ENCODE measurements around the gene ZNF280B.

DNA sequence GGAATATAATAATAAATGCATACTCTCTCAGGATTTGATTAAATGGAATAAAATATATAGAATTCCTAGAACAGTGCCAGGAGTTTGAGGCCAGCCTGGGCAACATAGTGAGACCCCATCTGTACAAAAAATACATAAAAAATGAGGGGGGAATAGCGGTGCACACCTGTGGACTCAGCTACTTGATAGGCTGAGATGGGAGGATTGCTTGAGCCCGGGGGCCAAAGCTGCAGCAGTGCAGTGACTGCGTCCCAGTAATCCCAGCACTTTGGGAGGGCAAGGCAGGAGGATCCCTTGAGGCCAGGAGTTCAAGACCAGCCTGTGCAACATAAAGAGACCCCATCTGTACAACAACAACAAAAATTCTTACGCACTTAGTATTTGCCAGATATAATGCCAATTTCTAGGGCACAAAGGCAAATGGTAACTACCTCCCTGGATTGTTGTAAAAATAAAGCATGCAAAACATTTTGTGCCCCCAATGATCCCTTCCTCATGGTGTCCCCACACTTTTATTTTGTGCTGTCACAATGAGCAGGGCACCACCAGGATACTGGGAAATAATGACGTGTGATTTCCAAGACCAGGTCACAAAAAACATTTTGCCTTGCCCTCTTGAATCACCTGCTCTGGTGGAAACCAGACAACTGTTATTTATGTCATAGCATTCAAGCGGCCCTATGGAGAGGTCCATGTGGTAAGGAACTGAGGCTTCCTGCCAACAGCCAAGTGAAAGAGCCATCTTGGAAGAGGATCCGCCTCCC lies 29.9 kb upstream of the ZNF280B start:
- TF ChIP-seq, protein P1, sequence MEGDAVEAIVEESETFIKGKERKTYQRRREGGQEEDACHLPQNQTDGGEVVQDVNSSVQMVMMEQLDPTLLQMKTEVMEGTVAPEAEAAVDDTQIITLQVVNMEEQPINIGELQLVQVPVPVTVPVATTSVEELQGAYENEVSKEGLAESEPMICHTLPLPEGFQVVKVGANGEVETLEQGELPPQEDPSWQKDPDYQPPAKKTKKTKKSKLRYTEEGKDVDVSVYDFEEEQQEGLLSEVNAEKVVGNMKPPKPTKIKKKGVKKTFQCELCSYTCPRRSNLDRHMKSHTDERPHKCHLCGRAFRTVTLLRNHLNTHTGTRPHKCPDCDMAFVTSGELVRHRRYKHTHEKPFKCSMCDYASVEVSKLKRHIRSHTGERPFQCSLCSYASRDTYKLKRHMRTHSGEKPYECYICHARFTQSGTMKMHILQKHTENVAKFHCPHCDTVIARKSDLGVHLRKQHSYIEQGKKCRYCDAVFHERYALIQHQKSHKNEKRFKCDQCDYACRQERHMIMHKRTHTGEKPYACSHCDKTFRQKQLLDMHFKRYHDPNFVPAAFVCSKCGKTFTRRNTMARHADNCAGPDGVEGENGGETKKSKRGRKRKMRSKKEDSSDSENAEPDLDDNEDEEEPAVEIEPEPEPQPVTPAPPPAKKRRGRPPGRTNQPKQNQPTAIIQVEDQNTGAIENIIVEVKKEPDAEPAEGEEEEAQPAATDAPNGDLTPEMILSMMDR (IDR thresholded peaks at IDR 0.05; ENCODE audit: poor library complexity, severe bottlenecking): no peak
- TF ChIP-seq EZH2 (IDR thresholded peaks at IDR 0.05; ENCODE audit: borderline replicate concordance, insufficient read depth, low read length, poor library complexity, severe bottlenecking) (no peak), REST (IDR thresholded peaks at IDR 0.05; ENCODE audit: borderline replicate concordance) (no peak), SMC3 (conservative IDR thresholded peaks at IDR 0.05; ENCODE audit: poor library complexity) (no peak)

All from neural cell (in vitro differentiated cells).